NT2/D1 (cell line): Measurements from ENCODE around the gene HOMEZ.

Experiments used
- SUZ12 ChIP-seq: IDR thresholded peaks from 2 replicates; pipeline ENCODE4 v1.6.1; 2011; ENCODE audit not compliant: insufficient read length, insufficient read depth; ENCODE audit errors: extremely low read depth
- ZNF274 ChIP-seq: IDR thresholded peaks from 2 replicates; pipeline ENCODE4 v1.6.1; 2011; ENCODE audit warnings: mild to moderate bottlenecking, low read depth, low read length

DNA sequence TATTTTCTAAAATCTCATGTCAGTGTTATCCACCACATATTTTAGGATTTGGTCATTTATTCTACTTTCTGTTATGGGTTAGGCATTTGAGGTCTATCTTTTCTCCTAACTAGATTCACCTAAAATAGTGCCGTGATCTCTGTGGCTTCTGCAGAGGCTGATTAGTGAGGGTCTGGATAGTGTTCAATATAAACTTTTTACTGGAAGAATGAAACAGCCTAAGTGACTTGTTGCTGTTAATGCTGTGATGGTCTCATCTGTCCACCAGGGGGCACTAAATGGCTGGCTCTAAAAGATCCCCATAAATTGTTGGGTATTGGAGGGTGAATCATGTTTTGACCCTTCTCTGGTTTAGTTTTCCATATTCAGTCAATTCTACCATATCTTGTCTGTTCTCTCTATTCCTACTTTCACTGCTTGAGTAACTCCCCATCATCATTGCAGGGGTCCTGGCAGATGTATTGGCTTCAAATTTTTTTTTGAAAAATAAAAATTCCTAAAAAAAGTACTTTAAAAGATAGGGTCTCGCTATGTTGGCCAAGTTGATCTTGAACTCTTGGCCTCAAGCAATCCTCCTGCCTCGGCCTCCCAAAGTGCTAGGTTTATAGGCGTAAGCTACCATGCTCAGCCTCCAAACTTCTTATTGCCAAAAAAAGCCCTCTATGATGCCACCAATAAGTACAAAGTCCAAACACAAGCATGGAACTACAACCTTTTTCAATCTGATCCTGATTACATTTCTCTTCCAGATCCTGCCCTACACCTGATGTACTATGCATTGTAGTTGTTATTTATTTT lies 42.2 kb upstream of the HOMEZ start:
- TF ChIP-seq ZNF274 (no peak), SUZ12 (no peak)
